ENCODE measurements around the gene PYHIN1. TPM values are rescaled to one million over a fixed set of nuclear protein-coding genes. Genes with fewer than 3 reads are reported as not detected.

PYHIN1 gene
- total RNA-seq, 1 donor from 2014 or later = not detected

GRCh38 chr1:158941317-158941716, 10.0 kb downstream of the PYHIN1 start:
- Mint-ChIP-seq H3K4me3 (ENCODE audit: low read depth) (no peak overlapping the region), H3K9me3 (ENCODE audit: low read depth) (no peaks in the 10 kb centered on the region), H3K27me3 (no peaks in the 10 kb centered on the region), H3K27ac (no peak overlapping the region), H3K36me3 (ENCODE audit: insufficient read depth) (no peaks in the 10 kb centered on the region), H3K4me1 (ENCODE audit: low read depth) (no peaks in the 10 kb centered on the region)
- no peak for TF ChIP-seq CTCF (IDR thresholded peaks at IDR 0.05; ENCODE audit: unreplicated experiment)
- no peak for DNase-seq (ENCODE audit: low spot score, unreplicated experiment)

GRCh38 chr1:158942490-158942889, 11.1 kb downstream of the PYHIN1 start:
- no peak for DNase-seq (ENCODE audit: low spot score, unreplicated experiment)
- no peak overlapping the region for H3K27ac Mint-ChIP-seq
- H3K27me3 Mint-ChIP-seq = no peaks in the 10 kb centered on the region
- no peaks in the 10 kb centered on the region for H3K36me3 Mint-ChIP-seq (ENCODE audit: insufficient read depth)
- no peak overlapping the region for H3K4me3 Mint-ChIP-seq (ENCODE audit: low read depth)
- H3K9me3 Mint-ChIP-seq (ENCODE audit: low read depth) = peaks cover 2% of the 10 kb centered on the region
- no peaks in the 10 kb centered on the region for H3K4me1 Mint-ChIP-seq (ENCODE audit: low read depth)
- no peak for TF ChIP-seq CTCF (IDR thresholded peaks at IDR 0.05; ENCODE audit: unreplicated experiment)

- Mint-ChIP-seq H3K36me3 (ENCODE audit: insufficient read depth) (no peaks in the 10 kb centered on the region), H3K9me3 (ENCODE audit: low read depth) (peaks cover 8% of the 10 kb centered on the region), H3K27ac (no peak overlapping the region), H3K4me3 (ENCODE audit: low read depth) (no peak overlapping the region), H3K4me1 (ENCODE audit: low read depth) (no peaks in the 10 kb centered on the region), H3K27me3 (no peaks in the 10 kb centered on the region)
- TF ChIP-seq CTCF (IDR thresholded peaks at IDR 0.05; ENCODE audit: unreplicated experiment) = no peak
- DNase-seq (ENCODE audit: low spot score, unreplicated experiment) = no peak
Observed at GRCh38 chr1:158943059-158943458, 11.7 kb downstream of the PYHIN1 start.

- Mint-ChIP-seq H3K4me1 (ENCODE audit: low read depth) (no peaks in the 10 kb centered on the region), H3K27ac (no peak overlapping the region), H3K36me3 (ENCODE audit: insufficient read depth) (no peaks in the 10 kb centered on the region), H3K9me3 (ENCODE audit: low read depth) (peaks cover 11% of the 10 kb centered on the region), H3K27me3 (no peaks in the 10 kb centered on the region), H3K4me3 (ENCODE audit: low read depth) (no peak overlapping the region)
- TF ChIP-seq CTCF (IDR thresholded peaks at IDR 0.05; ENCODE audit: unreplicated experiment) = no peak
- DNase-seq (ENCODE audit: low spot score, unreplicated experiment) = no peak
Observed at GRCh38 chr1:158945061-158945460, 13.7 kb downstream of the PYHIN1 start.

GRCh38 chr1:158946785-158947184, 15.4 kb downstream of the PYHIN1 start:
- Mint-ChIP-seq H3K27me3 (no peaks in the 10 kb centered on the region), H3K9me3 (ENCODE audit: low read depth) (peaks cover 11% of the 10 kb centered on the region), H3K36me3 (ENCODE audit: insufficient read depth) (no peaks in the 10 kb centered on the region), H3K4me3 (ENCODE audit: low read depth) (no peak overlapping the region), H3K4me1 (ENCODE audit: low read depth) (no peaks in the 10 kb centered on the region), H3K27ac (no peak overlapping the region)
- no peak for DNase-seq (ENCODE audit: low spot score, unreplicated experiment)
- no peak for TF ChIP-seq CTCF (IDR thresholded peaks at IDR 0.05; ENCODE audit: unreplicated experiment)

All from progenitor cell of endocrine pancreas (in vitro differentiated cells).